Peyer's patch (tissue), 4 donors: ENCODE data around the gene IGFN1.

ENCODE experiments used
- CTCF ChIP-seq, 6 experiments: fragments of 450-650 bp in 4 of 6; fragments of 200-600 bp in 2 of 6; sonication (generic) in 1 of 6; IDR thresholded peaks; one replicate each; pipeline ENCODE4 v1.5.1; 2017 to 2019; ENCODE audit warnings: antibody characterized with exemption in 6 of 6, mild to moderate bottlenecking in 3 of 6, moderate library complexity in 1 of 6
- POLR2A ChIP-seq, 2 donors: fragments of 450-650 bp; IDR thresholded peaks; one replicate each; pipeline ENCODE4 v1.5.1; 2017; ENCODE audit warnings: antibody characterized with exemption in 2 of 2, mild to moderate bottlenecking in 2 of 2, moderate library complexity in 2 of 2

- TF ChIP-seq CTCF (IDR thresholded peaks at IDR 0.05) = no peak
- TF ChIP-seq POLR2A (IDR thresholded peaks at IDR 0.05) = no peak
These were observed at the start of gene IGFN1 for GRCh38 chr1:201190624-201191051.
